SK-N-DZ (cell line): ENCODE measurements around the gene RTN3.

Experiments used
- small RNA-seq, 2 experiments: library from RNA; depleted of rRNA; stranded (forward); fragments of <200 nt; gene quantifications; one replicate each; pipeline ENCODE3, GENCODE V24; 2014

The RTN3 gene

Small RNA genes within 50 kb of the gene (small RNA-seq; reads per million reads assigned to genes)
- 0 reads per million in 2 experiments for gene AP000753.3
- 0 reads per million in 2 experiments for gene RN7SL596P
